OCI-LY1 (cell line): ENCODE measurements around the gene NFIA.

ENCODE experiments used
- CTCF ChIP-seq: fragments of 200-600 bp; sonication (generic), shearing (Covaris generic); IDR thresholded peaks from 2 replicates; pipeline ENCODE4 v1.5.1; 2017; ENCODE audit warnings: mild to moderate bottlenecking, antibody characterized with exemption, low read length, moderate library complexity, mixed read lengths
- EZH2 ChIP-seq: fragments of 200-600 bp; sonication (generic), shearing (Covaris generic); IDR thresholded peaks from 2 replicates; pipeline ENCODE4 v1.8.0; 2017; ENCODE audit warnings: borderline replicate concordance, mixed run types, mild to moderate bottlenecking, antibody characterized with exemption, low read length, moderate library complexity, mixed read lengths

GRCh38 chr1:61337037-61337436 is 254.7 kb downstream of the NFIA start:
- TF ChIP-seq CTCF (no peak), EZH2 (no peak)
